Prostate gland (tissue), 2 donors: Measurements from ENCODE around the gene MAP3K13.

Source experiments
- POLR2A ChIP-seq: fragments of 450-650 bp; IDR thresholded peaks from one replicate; pipeline ENCODE4 v1.6.1; 2016; ENCODE audit warnings: antibody characterized with exemption, mild to moderate bottlenecking
- TF ChIP-seq, protein P1 (sequence below), 4 experiments: fragments of 200-600 bp in 2 of 4; fragments of 450-650 bp in 2 of 4; sonication (generic) in 2 of 4; IDR thresholded peaks; 1 replicate in 3 of 4; 2 replicates in 1 of 4; pipeline ENCODE4 v1.5.1; 2016 to 2019; ENCODE audit warnings: antibody characterized with exemption in 4 of 4, mild to moderate bottlenecking in 2 of 4, moderate library complexity in 2 of 4

DNA sequence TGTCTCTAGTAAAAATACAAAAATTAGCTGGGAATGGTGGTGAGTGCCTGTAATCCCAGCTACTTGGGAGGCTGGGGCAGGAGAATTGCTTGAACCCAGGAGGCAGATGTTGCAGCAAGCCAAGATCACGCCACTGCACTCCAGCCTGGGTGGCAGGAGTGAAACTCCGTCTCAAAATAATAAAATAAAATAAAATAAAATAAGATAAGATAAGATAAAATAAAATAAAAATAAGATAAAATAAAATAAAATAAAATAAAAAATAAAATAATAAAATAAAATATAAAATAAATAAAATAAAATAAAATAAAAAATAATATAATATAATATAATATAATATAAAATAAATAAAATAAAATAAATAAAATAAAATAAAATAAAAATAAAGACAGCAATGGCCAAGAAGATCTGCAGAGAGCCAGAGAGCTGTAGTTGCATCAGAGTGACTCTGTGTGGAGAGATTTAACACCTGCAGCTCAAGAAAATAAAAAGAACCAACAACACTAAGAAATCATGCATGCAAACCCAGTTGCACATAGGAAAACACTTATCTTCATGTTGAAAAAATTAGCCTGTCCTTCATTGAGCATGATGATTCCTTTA lies 163.5 kb downstream of the MAP3K13 start:
- TF ChIP-seq, protein P1, sequence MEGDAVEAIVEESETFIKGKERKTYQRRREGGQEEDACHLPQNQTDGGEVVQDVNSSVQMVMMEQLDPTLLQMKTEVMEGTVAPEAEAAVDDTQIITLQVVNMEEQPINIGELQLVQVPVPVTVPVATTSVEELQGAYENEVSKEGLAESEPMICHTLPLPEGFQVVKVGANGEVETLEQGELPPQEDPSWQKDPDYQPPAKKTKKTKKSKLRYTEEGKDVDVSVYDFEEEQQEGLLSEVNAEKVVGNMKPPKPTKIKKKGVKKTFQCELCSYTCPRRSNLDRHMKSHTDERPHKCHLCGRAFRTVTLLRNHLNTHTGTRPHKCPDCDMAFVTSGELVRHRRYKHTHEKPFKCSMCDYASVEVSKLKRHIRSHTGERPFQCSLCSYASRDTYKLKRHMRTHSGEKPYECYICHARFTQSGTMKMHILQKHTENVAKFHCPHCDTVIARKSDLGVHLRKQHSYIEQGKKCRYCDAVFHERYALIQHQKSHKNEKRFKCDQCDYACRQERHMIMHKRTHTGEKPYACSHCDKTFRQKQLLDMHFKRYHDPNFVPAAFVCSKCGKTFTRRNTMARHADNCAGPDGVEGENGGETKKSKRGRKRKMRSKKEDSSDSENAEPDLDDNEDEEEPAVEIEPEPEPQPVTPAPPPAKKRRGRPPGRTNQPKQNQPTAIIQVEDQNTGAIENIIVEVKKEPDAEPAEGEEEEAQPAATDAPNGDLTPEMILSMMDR (IDR thresholded peaks at IDR 0.05): no peak
- no peak for TF ChIP-seq POLR2A
